ENCODE measurements around the gene ADGRL2. TPM values are rescaled to one million over a fixed set of nuclear protein-coding genes. Genes with fewer than 3 reads are reported as not detected.

ADGRL2 gene
- total RNA-seq, 1 experiment from 2014 or later, result 0.51 TPM

GRCh38 chr1:81797701-81798100 is 3.0 kb upstream of the ADGRL2 start:
- Histone ChIP-seq H3K4me3 (ENCODE audit: low read length) (no peak overlapping the region), H3F3A (ENCODE audit: low read length, unreplicated experiment) (no peaks in the 10 kb centered on the region), H3K36me3 (ENCODE audit: low read depth, low read length) (no peaks in the 10 kb centered on the region), H2AFZ (ENCODE audit: low read length) (no peak overlapping the region), H3K4me1 (ENCODE audit: insufficient read depth, low read length) (peaks cover 4% of the 10 kb centered on the region; the same call in 1 of the 2 replicates), H3K9me2 (replicated peaks; ENCODE audit: low read length) (no peaks in the 10 kb centered on the region), H3K79me2 (ENCODE audit: low read length) (no peaks in the 10 kb centered on the region), H3K27me3 (ENCODE audit: low read length) (peaks cover 84% of the 10 kb centered on the region), H3K9ac (ENCODE audit: low read length) (no peak overlapping the region), H4K20me1 (ENCODE audit: low read length) (no peaks in the 10 kb centered on the region), H3K27ac (ENCODE audit: low read length) (no peak overlapping the region), H3K4me2 (ENCODE audit: low read length) (no peak overlapping the region), H3K9me3 (ENCODE audit: low read length) (no peaks in the 10 kb centered on the region)
- no TSS peak for BruUV-seq (replicated peaks)
- CTCF ChIA-PET, result no interaction called here
- intact Hi-C loops (cut with micrococcal nuclease), result no loop called here
- no peak for TF ChIP-seq EZH2 (IDR thresholded peaks at IDR 0.05; ENCODE audit: low read length, unreplicated experiment)
- POLR2A ChIA-PET (ENCODE audit: unreplicated experiment), result no interaction called here
- ATAC-seq, result no peak
- no peak for DNase-seq

- Histone ChIP-seq H3K9me2 (replicated peaks; ENCODE audit: low read length) (no peaks in the 10 kb centered on the region), H3K36me3 (ENCODE audit: low read depth, low read length) (no peaks in the 10 kb centered on the region), H3K79me2 (ENCODE audit: low read length) (no peaks in the 10 kb centered on the region), H3K4me2 (ENCODE audit: low read length) (peak overlapping the region; percentile 33; the same call in 1 of the 2 replicates), H3K27me3 (ENCODE audit: low read length) (peaks cover 93% of the 10 kb centered on the region), H3K9ac (ENCODE audit: low read length) (no peak overlapping the region), H4K20me1 (ENCODE audit: low read length) (no peaks in the 10 kb centered on the region), H2AFZ (ENCODE audit: low read length) (peak overlapping the region; percentile 9; the same call in 1 of the 2 replicates), H3F3A (ENCODE audit: low read length, unreplicated experiment) (no peaks in the 10 kb centered on the region), H3K4me3 (ENCODE audit: low read length) (peak overlapping the region; percentile 14; the same call in 1 of the 2 replicates), H3K27ac (ENCODE audit: low read length) (no peak overlapping the region), H3K4me1 (ENCODE audit: insufficient read depth, low read length) (peaks cover 4% of the 10 kb centered on the region; the same call in 1 of the 2 replicates), H3K9me3 (ENCODE audit: low read length) (no peaks in the 10 kb centered on the region)
- BruUV-seq (replicated peaks), result no TSS peak
- ATAC-seq (no peak), DNase-seq (no peak)
- TF ChIP-seq EZH2 (IDR thresholded peaks at IDR 0.05; ENCODE audit: low read length, unreplicated experiment) (peak; percentile 98), CTCF (conservative IDR thresholded peaks at IDR 0.05; ENCODE audit: low read depth, low read length) (no peak)
- CTCF ChIA-PET, result no interaction called here
- intact Hi-C loops (cut with micrococcal nuclease), result loop anchor here (10.0 kb wide), 1 partner anchor 495 kb away; no protein-coding TSS in a partner anchor
- POLR2A ChIA-PET (ENCODE audit: unreplicated experiment), result no interaction called here
Observed at GRCh38 chr1:81799939-81800694, 617 bp upstream of the ADGRL2 start.

GRCh38 chr1:81801651-81802456 is 1.1 kb downstream of the ADGRL2 start:
- POLR2A ChIA-PET (ENCODE audit: unreplicated experiment), result interaction anchor here (0.6 kb wide), 1 partner anchor 18 kb away, joined by 3 read pairs; no protein-coding TSS in a partner anchor
- TF ChIP-seq EZH2 (IDR thresholded peaks at IDR 0.05; ENCODE audit: low read length, unreplicated experiment) (peak; percentile 89), EZH2phosphoT487 (IDR thresholded peaks at IDR 0.05; ENCODE audit: borderline replicate concordance, low read length) (peak; percentile 44; the same call in 1 of the 2 replicates), CTCF (conservative IDR thresholded peaks at IDR 0.05; ENCODE audit: low read depth, low read length) (no peak)
- ATAC-seq (peak; percentile 42), DNase-seq (no peak)
- Histone ChIP-seq H3K36me3 (ENCODE audit: low read depth, low read length) (no peaks in the 10 kb centered on the region), H3K4me3 (ENCODE audit: low read length) (peak overlapping the region; percentile 49), H3K27me3 (ENCODE audit: low read length) (peaks cover 96% of the 10 kb centered on the region), H3K79me2 (ENCODE audit: low read length) (no peaks in the 10 kb centered on the region), H3K9ac (ENCODE audit: low read length) (no peak overlapping the region), H3K9me3 (ENCODE audit: low read length) (no peaks in the 10 kb centered on the region), H3K9me2 (replicated peaks; ENCODE audit: low read length) (no peaks in the 10 kb centered on the region), H2AFZ (ENCODE audit: low read length) (peak overlapping the region; percentile 21; the same call in 1 of the 2 replicates), H3K4me2 (ENCODE audit: low read length) (peak overlapping the region; percentile 62), H4K20me1 (ENCODE audit: low read length) (no peaks in the 10 kb centered on the region), H3K27ac (ENCODE audit: low read length) (no peak overlapping the region), H3F3A (ENCODE audit: low read length, unreplicated experiment) (no peaks in the 10 kb centered on the region), H3K4me1 (ENCODE audit: insufficient read depth, low read length) (peaks cover 4% of the 10 kb centered on the region; the same call in 1 of the 2 replicates)
- no TSS peak for BruUV-seq (replicated peaks)
- CTCF ChIA-PET, result no interaction called here
- intact Hi-C loops (cut with micrococcal nuclease), result loop anchor here (10.0 kb wide), 1 partner anchor 497 kb away; no protein-coding TSS in a partner anchor

All from PC-3 (cell line).